Astrocyte of the cerebellum (primary cell): ENCODE results near the gene ATP9B.
"Not testable (repeated sequence)": the region's sequence is repeated elsewhere in the genome, so short reads cannot be mapped to it uniquely, and the experiment has no call there.

ENCODE experiments used
- DNase-seq: peaks from one replicate; pipeline ENCODE4 v3.0.0-alpha.2; 2011; ENCODE audit warnings: low read depth
- H3K4me3 ChIP-seq: 2 replicates; pipeline ENCODE4 v1.5.1; 2011; ENCODE audit warnings: mild to moderate bottlenecking, low read depth, low read length, moderate library complexity
- in situ Hi-C: cut with HindIII; loops from 2 replicates; pipeline ENCODE4 v1.10.0; 2017; ENCODE audit warnings: low sequenced_read_pairs
- TF ChIP-seq, protein P1 (sequence below): IDR thresholded peaks from 2 replicates; pipeline ENCODE4 v1.5.1; 2012; ENCODE audit warnings: low read length, low read depth, moderate library complexity, mild to moderate bottlenecking; ENCODE audit errors: missing control alignments

Gene ATP9B

DNA sequence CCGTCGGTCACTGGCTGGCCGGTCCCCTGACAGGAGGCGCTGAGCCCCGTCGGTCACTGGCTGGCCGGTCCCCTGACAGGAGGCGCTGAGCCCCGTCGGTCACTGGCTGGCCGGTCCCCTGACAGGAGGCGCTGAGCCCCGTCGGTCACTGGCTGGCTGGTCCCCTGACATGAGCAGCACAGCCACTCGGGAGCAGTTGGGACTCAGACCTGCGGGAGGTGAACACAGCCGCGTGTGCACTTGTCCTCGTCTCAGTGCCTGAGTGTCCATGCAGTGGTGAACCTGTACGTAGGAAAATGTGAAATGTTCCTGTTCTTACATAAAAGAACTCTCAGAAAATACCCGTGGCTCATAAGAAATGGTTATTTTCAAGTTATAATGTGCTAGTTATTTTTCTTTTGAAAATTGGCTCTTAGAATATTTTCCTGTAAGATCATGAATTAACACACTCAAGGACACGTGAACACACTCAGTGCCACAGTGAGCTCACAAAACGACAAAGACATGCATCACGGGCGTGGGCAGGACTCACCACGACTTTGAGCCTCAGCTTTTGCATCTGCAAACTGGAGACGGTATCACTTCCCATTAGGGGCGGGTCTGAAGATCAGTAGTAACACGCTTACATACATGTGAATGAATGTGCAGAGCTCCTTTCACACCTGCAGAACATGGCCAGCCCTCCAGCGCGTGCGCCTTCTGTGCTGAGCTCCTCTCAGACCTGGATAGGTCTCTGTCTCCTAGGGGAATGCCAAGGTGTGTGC is 305.4 kb downstream of the ATP9B start:
- in situ Hi-C loops, result no loop called here
- no peak for DNase-seq
- no peak overlapping the region for H3K4me3 ChIP-seq
- TF ChIP-seq, protein P1, sequence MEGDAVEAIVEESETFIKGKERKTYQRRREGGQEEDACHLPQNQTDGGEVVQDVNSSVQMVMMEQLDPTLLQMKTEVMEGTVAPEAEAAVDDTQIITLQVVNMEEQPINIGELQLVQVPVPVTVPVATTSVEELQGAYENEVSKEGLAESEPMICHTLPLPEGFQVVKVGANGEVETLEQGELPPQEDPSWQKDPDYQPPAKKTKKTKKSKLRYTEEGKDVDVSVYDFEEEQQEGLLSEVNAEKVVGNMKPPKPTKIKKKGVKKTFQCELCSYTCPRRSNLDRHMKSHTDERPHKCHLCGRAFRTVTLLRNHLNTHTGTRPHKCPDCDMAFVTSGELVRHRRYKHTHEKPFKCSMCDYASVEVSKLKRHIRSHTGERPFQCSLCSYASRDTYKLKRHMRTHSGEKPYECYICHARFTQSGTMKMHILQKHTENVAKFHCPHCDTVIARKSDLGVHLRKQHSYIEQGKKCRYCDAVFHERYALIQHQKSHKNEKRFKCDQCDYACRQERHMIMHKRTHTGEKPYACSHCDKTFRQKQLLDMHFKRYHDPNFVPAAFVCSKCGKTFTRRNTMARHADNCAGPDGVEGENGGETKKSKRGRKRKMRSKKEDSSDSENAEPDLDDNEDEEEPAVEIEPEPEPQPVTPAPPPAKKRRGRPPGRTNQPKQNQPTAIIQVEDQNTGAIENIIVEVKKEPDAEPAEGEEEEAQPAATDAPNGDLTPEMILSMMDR, result no peak

DNA sequence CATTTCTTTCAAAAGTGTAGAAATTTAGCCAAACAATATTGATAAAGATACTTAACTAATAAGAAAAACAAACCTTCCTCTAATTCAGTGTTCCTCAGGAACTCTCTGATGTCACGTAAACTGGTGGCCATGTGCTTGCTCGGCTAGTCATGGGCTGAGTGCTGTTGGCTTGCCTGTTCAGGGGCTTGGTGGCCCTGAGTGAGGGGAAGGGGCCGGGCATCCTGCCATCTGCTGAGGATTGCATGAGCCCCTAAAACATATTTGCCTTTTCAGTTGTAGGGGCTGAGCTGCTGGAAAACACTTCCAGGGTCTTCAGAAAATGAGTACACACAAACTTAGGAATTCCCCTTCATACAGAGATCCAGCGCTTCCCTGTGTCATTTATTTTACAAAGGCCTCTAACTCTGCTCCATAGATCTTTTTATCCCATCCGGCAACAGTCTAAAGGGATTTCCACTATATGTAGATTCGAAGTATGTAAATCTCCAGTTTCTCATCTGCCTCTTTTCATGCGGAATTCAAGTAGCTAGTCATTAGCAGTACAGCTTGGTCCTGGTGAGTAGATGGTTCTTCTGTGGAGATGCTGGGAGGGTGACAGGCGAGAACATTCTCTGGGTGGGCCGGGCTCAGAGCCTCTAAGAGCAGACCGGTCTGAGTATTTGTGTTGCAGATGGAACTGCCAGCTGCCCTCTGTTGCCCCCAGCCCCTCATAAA is 306.4 kb downstream of the ATP9B start:
- TF ChIP-seq, protein P1, result no peak

DNA sequence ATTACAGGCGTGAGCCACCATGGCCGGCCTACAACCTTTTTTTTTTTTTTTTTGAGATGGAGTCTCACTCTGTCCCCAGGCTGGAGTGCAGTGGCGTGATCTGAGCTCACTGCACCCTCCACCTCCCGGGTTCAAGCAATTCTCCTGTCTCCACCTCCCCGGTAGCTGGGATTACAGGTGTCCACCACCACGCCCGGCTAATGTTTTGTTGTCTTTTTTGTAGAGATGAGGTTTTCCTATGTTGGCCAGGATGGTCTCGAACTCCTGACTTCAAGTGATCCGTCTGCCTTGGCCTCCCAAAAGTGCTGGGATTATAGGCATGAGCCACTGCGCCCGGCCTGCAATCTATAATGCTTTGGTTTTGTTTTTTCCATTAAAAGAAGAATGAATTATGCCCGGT is 307.5 kb downstream of the ATP9B start:
- in situ Hi-C loops, DNase-seq, H3K4me3 ChIP-seq: not testable (repeated sequence)

More for the DNA sequence above, 306.4 kb downstream of the ATP9B start:
- DNase-seq, result no peak
- no peak overlapping the region for H3K4me3 ChIP-seq
- in situ Hi-C loops, result no loop called here

DNA sequence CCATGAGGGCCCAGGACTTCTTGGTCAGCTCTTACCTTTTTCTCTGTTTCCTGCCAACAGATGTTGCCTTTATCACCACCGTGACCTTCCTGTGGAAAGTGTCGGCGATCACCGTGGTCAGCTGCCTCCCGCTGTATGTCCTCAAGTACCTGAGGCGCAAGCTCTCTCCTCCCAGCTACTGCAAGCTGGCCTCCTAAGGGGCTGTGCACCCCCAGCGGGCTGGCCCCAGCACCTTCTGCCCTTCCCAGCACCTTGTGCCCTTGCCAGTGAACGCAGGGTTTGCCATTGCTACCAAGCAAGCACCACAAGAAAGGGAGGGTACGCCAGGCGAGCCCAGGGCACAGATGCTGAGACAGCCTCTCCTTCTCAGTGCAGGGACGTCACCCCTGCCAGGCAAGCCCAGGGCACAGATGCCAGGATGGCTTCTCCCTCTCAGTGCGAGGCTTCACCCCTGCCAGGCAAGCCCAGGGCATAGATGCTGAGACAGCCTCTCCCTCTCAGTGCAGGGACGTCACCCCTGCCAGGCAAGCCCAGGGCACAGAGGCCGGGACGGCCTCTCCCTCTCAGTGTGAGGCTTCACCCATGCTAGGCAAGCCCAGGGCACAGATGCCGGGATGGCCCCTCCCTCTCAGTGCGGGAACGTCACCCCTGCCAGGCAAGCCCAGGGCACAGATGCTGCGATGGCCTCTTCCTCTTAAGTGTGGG is 308.1 kb downstream of the ATP9B start:
- TF ChIP-seq, protein P1, result no peak
- DNase-seq, result no peak

DNA sequence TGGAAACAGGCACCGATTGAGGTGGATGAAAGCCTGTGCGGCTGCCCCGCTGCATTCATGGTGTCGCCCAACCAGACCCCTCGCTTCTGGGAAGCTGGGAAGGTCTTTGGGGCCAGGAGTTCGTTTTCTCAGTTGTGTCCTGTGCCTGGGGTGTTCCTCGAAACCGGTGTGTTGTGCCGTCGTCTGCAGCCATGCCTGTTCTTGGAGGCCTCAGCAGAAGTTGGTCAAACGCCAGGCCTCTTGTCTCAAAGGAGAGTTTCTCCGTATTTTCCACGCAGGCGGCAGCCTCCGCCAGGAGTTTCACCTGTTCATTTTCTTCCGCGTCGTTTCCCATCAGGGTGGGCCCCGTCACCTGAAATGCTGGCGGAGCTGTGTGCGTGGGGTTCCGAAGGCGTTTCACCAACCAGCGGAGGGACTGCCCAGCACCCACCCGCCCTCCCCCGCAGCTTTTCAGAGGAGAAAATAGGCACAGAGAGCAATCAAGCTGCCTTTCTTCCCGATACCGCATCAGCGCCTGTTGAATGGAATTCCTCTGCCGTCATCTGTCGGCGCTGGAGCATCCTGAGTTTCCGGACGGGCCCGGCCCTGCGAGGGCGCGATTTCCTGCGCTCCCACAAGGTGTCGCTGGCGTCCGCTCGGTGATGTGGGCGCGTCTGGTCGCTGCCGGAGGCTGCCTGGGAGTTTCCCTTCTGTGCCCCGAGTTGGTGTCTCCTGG is 309.5 kb downstream of the ATP9B start:
- TF ChIP-seq, protein P1, result peak; percentile 94
- in situ Hi-C loops, result no loop called here
- DNase-seq, result peak; percentile 38
- no peak overlapping the region for H3K4me3 ChIP-seq

More for the DNA sequence above, 308.1 kb downstream of the ATP9B start:
- no peak overlapping the region for H3K4me3 ChIP-seq
- in situ Hi-C loops, result no loop called here

DNA sequence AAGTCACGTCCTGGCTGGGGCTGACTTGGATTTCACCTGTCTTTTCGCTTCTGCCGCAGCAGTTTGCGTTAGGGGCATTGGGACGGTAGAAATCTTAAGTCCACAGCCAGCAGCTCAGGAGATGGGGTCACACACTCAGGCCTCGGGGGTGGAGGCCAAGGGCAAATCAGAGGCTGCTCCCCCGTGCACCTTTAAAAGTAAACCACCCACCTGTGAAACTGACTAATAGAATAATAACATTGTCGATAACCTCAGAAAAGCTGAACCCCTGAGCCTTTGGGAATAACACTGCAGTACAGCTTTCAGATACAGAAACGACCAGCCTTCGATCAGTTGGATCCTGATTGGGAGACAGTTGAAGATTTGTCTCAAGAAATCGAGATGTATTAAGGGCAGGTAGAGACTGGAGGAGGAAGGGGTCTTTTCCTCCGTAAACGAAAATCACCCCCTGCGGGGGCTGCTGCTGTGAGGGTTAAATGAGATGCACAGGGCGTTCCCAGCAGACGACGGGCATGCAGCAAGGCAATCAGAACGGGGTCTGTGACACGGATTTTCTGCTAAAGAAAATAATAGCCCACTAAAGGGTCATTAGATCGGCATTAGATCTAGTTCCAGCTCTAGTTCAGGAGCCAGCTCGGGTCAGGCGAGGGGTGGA is 310.2 kb downstream of the ATP9B start:
- TF ChIP-seq, protein P1, result no peak
- DNase-seq, result no peak
- H3K4me3 ChIP-seq, result no peak overlapping the region
- in situ Hi-C loops, result no loop called here
